LNCaP clone FGC (cell line): ENCODE results near the gene POMP.

Experiments used
- DNase-seq: peaks from one replicate; pipeline ENCODE4 v3.0.0-alpha.2; 2011; ENCODE audit warnings: low read depth
- H3K4me3 ChIP-seq: 2 replicates; pipeline ENCODE4 v1.5.1; 2011; ENCODE audit warnings: mild to moderate bottlenecking, low read depth, low read length, control low read depth
- TF ChIP-seq, protein P1 (sequence below): IDR thresholded peaks from 2 replicates; pipeline ENCODE4 v1.5.1; 2012; ENCODE audit warnings: mild to moderate bottlenecking; ENCODE audit not compliant: control insufficient read depth, insufficient read depth; ENCODE audit errors: extremely low read depth

POMP gene

DNA sequence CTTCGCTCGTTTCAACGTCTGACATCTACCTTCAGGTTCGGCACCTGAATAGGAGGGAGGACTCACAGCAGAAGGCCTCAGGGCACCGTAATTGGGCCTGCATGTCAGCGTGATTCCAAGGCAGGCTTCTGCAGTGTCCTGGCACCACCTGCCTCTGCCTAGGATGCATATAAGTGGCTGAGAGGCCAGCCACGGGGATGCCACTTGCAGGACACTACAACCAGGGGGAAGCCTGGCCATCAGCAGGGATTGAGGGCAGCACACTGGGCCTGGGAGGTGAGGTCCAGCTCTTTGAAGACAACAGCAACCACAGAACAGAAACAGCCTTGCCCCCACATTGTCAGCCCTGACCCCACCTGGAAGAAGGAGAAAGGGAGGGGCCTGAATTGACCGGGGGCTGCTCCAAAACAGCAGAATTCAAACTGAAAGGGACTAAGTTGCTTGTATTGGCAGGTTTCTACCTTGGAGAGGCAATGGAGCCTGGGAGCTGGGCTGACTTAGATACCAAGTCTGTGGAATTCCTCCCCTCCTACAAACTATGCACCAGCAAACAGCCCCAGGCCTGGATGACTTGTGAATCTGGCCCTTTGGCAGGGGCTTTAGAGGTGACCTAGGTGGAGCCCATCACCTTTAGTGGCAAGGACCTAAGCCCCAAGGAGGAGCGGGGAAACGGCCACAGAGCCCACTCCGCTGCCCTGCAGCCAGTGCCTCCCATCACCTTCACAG, 34.1 kb upstream of the POMP start:
- no peak overlapping the region for H3K4me3 ChIP-seq
- no peak for DNase-seq
- TF ChIP-seq, protein P1, sequence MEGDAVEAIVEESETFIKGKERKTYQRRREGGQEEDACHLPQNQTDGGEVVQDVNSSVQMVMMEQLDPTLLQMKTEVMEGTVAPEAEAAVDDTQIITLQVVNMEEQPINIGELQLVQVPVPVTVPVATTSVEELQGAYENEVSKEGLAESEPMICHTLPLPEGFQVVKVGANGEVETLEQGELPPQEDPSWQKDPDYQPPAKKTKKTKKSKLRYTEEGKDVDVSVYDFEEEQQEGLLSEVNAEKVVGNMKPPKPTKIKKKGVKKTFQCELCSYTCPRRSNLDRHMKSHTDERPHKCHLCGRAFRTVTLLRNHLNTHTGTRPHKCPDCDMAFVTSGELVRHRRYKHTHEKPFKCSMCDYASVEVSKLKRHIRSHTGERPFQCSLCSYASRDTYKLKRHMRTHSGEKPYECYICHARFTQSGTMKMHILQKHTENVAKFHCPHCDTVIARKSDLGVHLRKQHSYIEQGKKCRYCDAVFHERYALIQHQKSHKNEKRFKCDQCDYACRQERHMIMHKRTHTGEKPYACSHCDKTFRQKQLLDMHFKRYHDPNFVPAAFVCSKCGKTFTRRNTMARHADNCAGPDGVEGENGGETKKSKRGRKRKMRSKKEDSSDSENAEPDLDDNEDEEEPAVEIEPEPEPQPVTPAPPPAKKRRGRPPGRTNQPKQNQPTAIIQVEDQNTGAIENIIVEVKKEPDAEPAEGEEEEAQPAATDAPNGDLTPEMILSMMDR, result no peak

DNA sequence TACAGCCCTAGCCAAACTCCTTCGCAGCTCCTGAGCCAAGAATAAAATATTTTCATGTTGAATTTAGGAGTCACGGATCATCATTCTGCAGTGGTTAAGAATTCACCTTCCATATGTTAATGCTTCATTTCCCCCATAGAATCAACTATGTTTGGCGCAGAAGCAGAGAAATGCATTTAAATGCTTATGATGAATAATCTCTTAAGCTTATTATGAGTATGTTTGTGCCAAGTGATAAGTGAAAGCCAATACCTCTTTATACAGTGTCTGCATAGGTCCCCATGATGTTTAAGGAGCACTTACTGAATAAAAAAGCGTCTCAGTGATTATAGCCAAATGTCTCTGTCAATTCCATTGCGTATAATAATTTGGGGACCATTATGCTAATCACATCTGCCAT, 32.7 kb upstream of the POMP start:
- no peak overlapping the region for H3K4me3 ChIP-seq
- TF ChIP-seq, protein P1, result no peak
- no peak for DNase-seq

DNA sequence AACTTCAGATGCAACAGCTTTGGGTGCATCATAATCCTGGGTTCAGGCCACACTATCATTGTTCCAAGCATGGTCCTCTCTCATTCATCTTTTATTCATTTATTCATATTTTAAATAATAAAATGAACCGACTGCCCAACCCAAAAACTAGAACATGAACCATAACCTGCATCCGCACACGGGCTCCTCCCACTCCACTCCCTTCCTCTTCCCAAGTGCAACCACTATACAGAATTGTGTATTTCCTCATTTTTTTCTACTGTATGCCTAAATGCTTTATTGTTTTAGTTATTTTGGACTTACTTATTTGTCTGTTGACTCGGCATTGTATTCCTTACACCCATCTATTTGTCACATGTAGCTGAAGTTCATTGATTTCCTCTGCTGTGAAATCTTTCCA, 30.7 kb upstream of the POMP start:
- DNase-seq, result no peak
- no peak overlapping the region for H3K4me3 ChIP-seq
- TF ChIP-seq, protein P1, result no peak

DNA sequence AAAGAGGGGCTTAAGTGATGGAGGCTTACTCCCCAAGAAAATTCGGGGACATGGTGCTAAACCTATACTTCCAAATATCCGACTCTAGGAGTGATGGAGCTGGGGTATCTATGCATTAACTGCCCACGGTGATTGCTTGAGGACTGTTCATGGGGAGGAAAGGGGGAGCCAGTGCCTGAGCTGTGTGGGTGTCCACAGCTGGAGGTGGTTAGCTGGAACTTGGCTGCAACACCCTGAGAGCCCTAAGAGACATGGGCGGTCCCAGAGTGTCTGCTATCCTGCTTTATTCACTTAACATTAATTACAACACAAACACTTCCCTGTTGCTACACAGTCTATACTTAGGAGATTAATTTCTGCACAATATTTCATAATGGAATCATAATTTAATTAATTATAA, 28.1 kb upstream of the POMP start:
- TF ChIP-seq, protein P1, result no peak
- DNase-seq, result no peak
- H3K4me3 ChIP-seq, result no peak overlapping the region

DNA sequence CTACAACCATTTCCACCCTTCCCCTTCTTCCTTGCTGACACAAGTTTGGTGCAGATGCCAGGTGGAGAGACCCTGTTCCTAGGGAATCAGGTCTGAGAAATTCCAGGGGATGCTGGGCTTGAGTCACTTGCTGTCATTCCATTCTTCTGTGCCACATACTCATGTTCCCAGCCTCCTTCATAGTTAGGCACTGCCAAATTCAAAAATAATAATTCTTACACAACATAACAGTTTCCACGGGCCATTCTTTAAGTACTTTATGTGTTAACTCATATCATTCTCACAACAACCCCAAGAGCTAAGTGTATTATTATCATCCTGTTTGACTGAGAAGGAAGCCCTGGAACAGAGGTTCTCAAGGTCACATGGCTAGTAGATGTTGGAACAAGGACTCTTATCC, 27.1 kb upstream of the POMP start:
- TF ChIP-seq, protein P1, result no peak
- DNase-seq, result no peak
- no peak overlapping the region for H3K4me3 ChIP-seq

DNA sequence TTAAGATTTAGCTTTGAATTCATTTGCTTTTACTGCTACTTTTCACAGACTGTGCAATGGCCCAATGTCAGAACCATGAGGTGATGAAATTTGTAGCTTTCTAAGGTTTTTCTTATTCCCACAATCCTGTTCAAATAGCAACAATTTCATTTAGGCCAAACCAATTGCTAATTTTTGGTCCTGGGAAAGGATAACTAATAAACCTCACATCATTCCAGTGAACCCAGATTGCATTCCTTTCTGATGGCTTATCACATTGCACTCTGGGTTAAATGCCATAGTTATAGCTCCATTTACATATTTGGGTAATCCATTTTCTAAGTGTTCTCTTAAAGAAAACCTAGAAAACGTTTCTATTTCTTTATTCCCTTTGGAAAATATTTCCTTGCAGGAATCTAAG, 22.9 kb upstream of the POMP start:
- TF ChIP-seq, protein P1, result no peak
- no peak for DNase-seq

More for the DNA sequence above, 22.9 kb upstream of the POMP start:
- H3K4me3 ChIP-seq, result no peak overlapping the region
